Activated CD4-positive, alpha-beta memory T cell treated with anti-CD3 and anti-CD28 coated beads for 36 hours (primary cell): ENCODE data around the gene IGF2BP2. TPM values are rescaled to one million over a fixed set of nuclear protein-coding genes. Genes with fewer than 3 reads are reported as not detected.
"Not testable (repeated sequence)": the region's sequence is repeated elsewhere in the genome, so short reads cannot be mapped to it uniquely, and the experiment has no call there.

ENCODE experiments used
- CTCF ChIA-PET: fragments of 350-600 bp; sonication (Branson Sonifier 250); formaldehyde crosslinking; loops from one replicate; lab custom pipeline; 2021; ENCODE audit warnings: antibody characterized with exemption, inconsistent platforms; lab: Charles Lee
- POLR2A ChIA-PET: fragments of 350-600 bp; sonication (Branson Sonifier 250); formaldehyde crosslinking; loops from one replicate; lab custom pipeline; 2021; ENCODE audit warnings: antibody characterized with exemption; lab: Charles Lee
- DNase-seq: peaks from one replicate; pipeline ENCODE4 v3.0.0-alpha.2; 2020
- H3K27ac Mint-ChIP-seq: one replicate; pipeline ENCODE4 v1.8.0; 2021; ENCODE audit warnings: mixed read lengths
- H3K27me3 Mint-ChIP-seq: one replicate; pipeline ENCODE4 v1.8.0; 2021; ENCODE audit warnings: mixed read lengths
- H3K36me3 Mint-ChIP-seq: one replicate; pipeline ENCODE4 v1.8.0; 2021; ENCODE audit warnings: mixed read lengths
- H3K4me1 Mint-ChIP-seq: one replicate; pipeline ENCODE4 v1.8.0; 2021; ENCODE audit warnings: low read depth, mixed read lengths
- H3K4me3 Mint-ChIP-seq: one replicate; pipeline ENCODE4 v1.8.0; 2021; ENCODE audit warnings: mild to moderate bottlenecking, mixed read lengths
- H3K9me3 Mint-ChIP-seq: one replicate; pipeline ENCODE4 v1.8.0; 2021; ENCODE audit warnings: mixed read lengths
- intact Hi-C: fragments of 100-400 bp; cut with micrococcal nuclease; formaldehyde crosslinking; loops from one replicate; pipeline ENCODE4 v1.15.1; 2023
- total RNA-seq, 2 experiments: library from RNA; stranded (reverse); gene quantifications; one replicate each; pipeline ENCODE4 v1.2.3, GENCODE V29; 2021

Gene IGF2BP2
- total RNA-seq, 2 experiments from 2014 or later, result 0.29 to 0.55 TPM

GRCh38 chr3:185818267-185818875 lies 6.5 kb downstream of the IGF2BP2 start:
- no peaks in the 10 kb centered on the region for H3K9me3 Mint-ChIP-seq
- H3K4me1 Mint-ChIP-seq, result no peaks in the 10 kb centered on the region
- H3K4me3 Mint-ChIP-seq, result no peak overlapping the region
- H3K27ac Mint-ChIP-seq, result no peak overlapping the region
- H3K36me3 Mint-ChIP-seq, result no peaks in the 10 kb centered on the region
- DNase-seq, result no peak
- intact Hi-C loops, result no loop called here
- POLR2A ChIA-PET, result no interaction called here
- H3K27me3 Mint-ChIP-seq, result peaks cover 37% of the 10 kb centered on the region
- CTCF ChIA-PET, result no interaction called here

DNA sequence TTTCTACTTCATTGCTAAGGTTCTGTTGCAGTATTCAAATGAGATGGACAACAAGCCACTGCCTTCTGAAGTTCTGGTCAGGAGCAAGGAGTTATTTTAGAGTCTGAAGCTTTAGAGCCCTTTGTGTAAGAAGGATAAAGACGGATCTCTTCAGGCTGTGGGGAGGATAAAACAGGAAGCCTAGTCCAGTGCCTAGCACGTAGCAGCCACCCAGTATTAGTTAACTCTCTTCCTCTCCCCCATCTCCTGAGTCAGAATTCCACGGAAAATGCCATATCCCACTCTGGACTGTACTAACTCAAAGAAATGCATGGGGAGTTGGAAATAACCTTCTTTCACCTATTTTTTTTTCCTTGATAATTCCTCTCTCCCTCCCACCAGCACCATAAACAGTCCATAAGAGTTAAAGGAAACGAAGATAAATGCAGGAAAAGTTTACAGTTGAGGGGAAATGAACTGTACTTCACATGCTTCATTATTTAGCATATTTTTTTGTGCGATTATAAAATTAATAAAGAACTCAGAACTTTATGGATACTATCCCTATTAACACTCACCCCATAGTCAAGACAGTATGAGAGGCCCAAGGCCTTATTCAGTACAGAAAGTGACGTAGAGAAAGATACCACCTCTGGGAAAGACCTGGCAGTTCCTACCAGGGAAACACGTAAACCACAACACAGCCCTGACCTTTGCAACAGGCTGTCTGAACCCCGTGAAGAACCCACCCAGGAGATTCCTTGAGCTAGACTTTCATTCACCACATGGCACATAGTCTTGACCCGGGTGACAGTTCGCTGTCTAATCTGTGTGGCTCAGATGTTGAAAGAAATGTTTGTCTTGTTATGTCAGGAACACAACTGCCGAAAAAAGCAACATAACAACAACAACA lies 9.2 kb downstream of the IGF2BP2 start:
- H3K4me3 Mint-ChIP-seq, result no peak overlapping the region
- DNase-seq, result no peak
- POLR2A ChIA-PET, result no interaction called here
- H3K27me3 Mint-ChIP-seq, result peaks cover 17% of the 10 kb centered on the region
- H3K27ac Mint-ChIP-seq, result no peak overlapping the region
- H3K4me1 Mint-ChIP-seq, result no peaks in the 10 kb centered on the region
- intact Hi-C loops, result no loop called here
- H3K36me3 Mint-ChIP-seq, result no peaks in the 10 kb centered on the region
- CTCF ChIA-PET, result no interaction called here
- no peaks in the 10 kb centered on the region for H3K9me3 Mint-ChIP-seq

DNA sequence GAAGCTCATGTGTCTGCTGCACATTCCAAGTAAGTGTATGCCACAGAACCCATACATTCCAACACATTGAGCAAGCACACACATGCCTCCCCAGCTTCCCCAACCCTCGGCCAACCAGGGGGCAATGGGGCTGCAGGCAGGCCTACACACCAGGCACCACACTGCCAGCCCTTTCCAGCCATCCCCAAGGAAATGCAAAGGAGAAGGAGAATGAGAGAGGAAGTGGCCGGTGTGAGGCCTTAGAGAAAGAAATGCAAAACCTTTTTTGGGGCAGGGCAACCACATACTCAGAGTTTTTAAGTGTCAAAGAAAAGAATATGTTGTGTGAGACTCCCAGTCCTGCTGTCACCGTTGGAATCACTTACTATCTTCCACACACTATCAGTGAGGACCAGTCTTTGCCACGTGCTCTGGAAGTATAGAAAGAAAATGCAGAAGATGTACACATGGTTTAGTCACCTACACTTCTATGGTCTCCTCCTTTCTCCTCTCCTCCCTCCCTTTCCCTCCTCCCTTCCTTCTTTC lies 11.1 kb downstream of the IGF2BP2 start:
- ChIA-PET CTCF (interaction anchor here (1.0 kb wide), 1 partner anchor 9 kb away, joined by 3 read pairs; no protein-coding TSS in a partner anchor), POLR2A (no interaction called here)
- no peak overlapping the region for H3K27ac Mint-ChIP-seq
- H3K4me1 Mint-ChIP-seq, result no peaks in the 10 kb centered on the region
- H3K27me3 Mint-ChIP-seq, result peaks cover 11% of the 10 kb centered on the region
- H3K4me3 Mint-ChIP-seq, result no peak overlapping the region
- no peaks in the 10 kb centered on the region for H3K9me3 Mint-ChIP-seq
- no peak for DNase-seq
- H3K36me3 Mint-ChIP-seq, result no peaks in the 10 kb centered on the region
- intact Hi-C loops, result no loop called here

GRCh38 chr3:185813205-185813604 lies 11.6 kb downstream of the IGF2BP2 start:
- POLR2A ChIA-PET, result no interaction called here
- intact Hi-C loops, result no loop called here
- H3K4me3 Mint-ChIP-seq, result no peak overlapping the region
- H3K27ac Mint-ChIP-seq, result no peak overlapping the region
- no peaks in the 10 kb centered on the region for H3K36me3 Mint-ChIP-seq
- CTCF ChIA-PET, result no interaction called here
- peaks cover 8% of the 10 kb centered on the region for H3K27me3 Mint-ChIP-seq
- DNase-seq, result no peak
- H3K9me3 Mint-ChIP-seq, result no peaks in the 10 kb centered on the region
- no peaks in the 10 kb centered on the region for H3K4me1 Mint-ChIP-seq

GRCh38 chr3:185807445-185808068 lies 17.3 kb downstream of the IGF2BP2 start:
- peaks cover 3% of the 10 kb centered on the region for H3K27me3 Mint-ChIP-seq
- intact Hi-C loops, result no loop called here
- H3K27ac Mint-ChIP-seq, result no peak overlapping the region
- peak; percentile 20 for DNase-seq
- no peak overlapping the region for H3K4me3 Mint-ChIP-seq
- no peaks in the 10 kb centered on the region for H3K9me3 Mint-ChIP-seq
- no peaks in the 10 kb centered on the region for H3K4me1 Mint-ChIP-seq
- POLR2A ChIA-PET, result no interaction called here
- CTCF ChIA-PET, result interaction anchor here (0.7 to 1.1 kb wide), 2 partner anchors 15 to 42 kb away, joined by 3 to 5 read pairs; no protein-coding TSS in a partner anchor
- H3K36me3 Mint-ChIP-seq, result no peaks in the 10 kb centered on the region

DNA sequence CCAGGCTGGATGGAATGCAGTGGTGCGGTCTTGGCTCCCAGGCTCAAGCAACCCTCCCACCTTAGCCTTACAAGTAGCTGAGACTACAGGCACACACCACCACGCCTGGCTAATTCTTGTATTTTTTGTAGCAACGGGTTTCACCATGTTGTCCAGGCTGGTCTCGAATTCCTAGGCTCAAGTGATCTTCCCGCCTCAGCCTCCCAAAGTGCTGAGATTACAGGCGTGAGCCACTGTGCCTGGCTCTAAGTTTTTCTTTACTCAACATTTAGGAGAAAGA lies 26.1 kb downstream of the IGF2BP2 start:
- intact Hi-C loops, POLR2A ChIA-PET, H3K27ac Mint-ChIP-seq, H3K36me3 Mint-ChIP-seq, CTCF ChIA-PET, DNase-seq, H3K4me1 Mint-ChIP-seq, H3K4me3 Mint-ChIP-seq, H3K9me3 Mint-ChIP-seq: not testable (repeated sequence)
- peaks cover 14% of the 10 kb centered on the region for H3K27me3 Mint-ChIP-seq

GRCh38 chr3:185797993-185798830 lies 26.6 kb downstream of the IGF2BP2 start:
- peaks cover 2% of the 10 kb centered on the region for H3K9me3 Mint-ChIP-seq
- H3K27me3 Mint-ChIP-seq, result peaks cover 14% of the 10 kb centered on the region
- no peak for DNase-seq
- POLR2A ChIA-PET, result no interaction called here
- peaks cover 3% of the 10 kb centered on the region for H3K4me1 Mint-ChIP-seq
- no peak overlapping the region for H3K27ac Mint-ChIP-seq
- H3K4me3 Mint-ChIP-seq, result no peak overlapping the region
- intact Hi-C loops, result no loop called here
- CTCF ChIA-PET, result no interaction called here
- H3K36me3 Mint-ChIP-seq, result no peaks in the 10 kb centered on the region

- POLR2A ChIA-PET, result no interaction called here
- intact Hi-C loops, result no loop called here
- H3K9me3 Mint-ChIP-seq, result peaks cover 2% of the 10 kb centered on the region
- H3K27me3 Mint-ChIP-seq, result peaks cover 14% of the 10 kb centered on the region
- no peak overlapping the region for H3K27ac Mint-ChIP-seq
- DNase-seq, result no peak
- no peaks in the 10 kb centered on the region for H3K36me3 Mint-ChIP-seq
- CTCF ChIA-PET, result no interaction called here
- peaks cover 3% of the 10 kb centered on the region for H3K4me1 Mint-ChIP-seq
- H3K4me3 Mint-ChIP-seq, result no peak overlapping the region
Observed at GRCh38 chr3:185797108-185797881, 27.5 kb downstream of the IGF2BP2 start.

DNA sequence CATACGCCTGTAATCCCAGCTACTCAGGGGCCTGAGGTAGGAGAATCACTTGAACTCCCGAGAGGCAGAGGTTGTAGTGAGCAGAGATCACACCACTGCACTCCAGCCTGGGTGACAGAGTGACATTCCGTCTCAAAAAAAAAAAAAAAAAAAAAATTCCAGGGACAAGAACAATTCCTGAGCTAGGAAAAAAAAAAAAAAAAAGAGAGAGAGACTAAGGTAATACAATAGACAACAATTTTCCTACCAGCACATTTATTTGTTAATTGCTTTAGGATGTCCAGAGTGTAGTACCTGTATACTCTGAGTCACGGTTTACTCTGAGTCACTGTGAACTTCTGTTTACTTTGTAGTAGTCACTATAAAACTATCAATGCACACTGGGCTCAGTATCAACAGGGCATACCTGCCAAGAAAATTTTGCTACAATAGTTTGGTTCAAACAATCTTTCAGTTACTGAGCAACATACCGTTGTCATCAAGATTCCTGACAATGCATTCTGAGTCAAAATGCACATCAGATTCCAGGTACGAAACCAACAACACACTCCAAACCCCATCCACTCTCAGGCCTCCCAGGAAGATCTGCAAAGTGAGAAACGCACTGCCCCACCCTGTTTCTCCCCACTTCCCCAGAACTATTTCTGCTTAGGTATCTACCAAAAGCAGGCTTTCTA lies 28.3 kb downstream of the IGF2BP2 start:
- Mint-ChIP-seq H3K4me1 (peaks cover 3% of the 10 kb centered on the region), H3K27me3 (peaks cover 16% of the 10 kb centered on the region), H3K27ac (no peak overlapping the region), H3K4me3 (no peak overlapping the region), H3K36me3 (no peaks in the 10 kb centered on the region), H3K9me3 (peaks cover 2% of the 10 kb centered on the region)
- ChIA-PET POLR2A (no interaction called here), CTCF (no interaction called here)
- intact Hi-C loops, result no loop called here
- no peak for DNase-seq

GRCh38 chr3:185793381-185793780 lies 31.5 kb downstream of the IGF2BP2 start:
- intact Hi-C loops, result no loop called here
- Mint-ChIP-seq H3K9me3 (no peaks in the 10 kb centered on the region), H3K36me3 (no peaks in the 10 kb centered on the region), H3K4me1 (peaks cover 3% of the 10 kb centered on the region), H3K27ac (no peak overlapping the region), H3K27me3 (peaks cover 14% of the 10 kb centered on the region), H3K4me3 (no peak overlapping the region)
- POLR2A ChIA-PET, result no interaction called here
- no peak for DNase-seq
- CTCF ChIA-PET, result no interaction called here

DNA sequence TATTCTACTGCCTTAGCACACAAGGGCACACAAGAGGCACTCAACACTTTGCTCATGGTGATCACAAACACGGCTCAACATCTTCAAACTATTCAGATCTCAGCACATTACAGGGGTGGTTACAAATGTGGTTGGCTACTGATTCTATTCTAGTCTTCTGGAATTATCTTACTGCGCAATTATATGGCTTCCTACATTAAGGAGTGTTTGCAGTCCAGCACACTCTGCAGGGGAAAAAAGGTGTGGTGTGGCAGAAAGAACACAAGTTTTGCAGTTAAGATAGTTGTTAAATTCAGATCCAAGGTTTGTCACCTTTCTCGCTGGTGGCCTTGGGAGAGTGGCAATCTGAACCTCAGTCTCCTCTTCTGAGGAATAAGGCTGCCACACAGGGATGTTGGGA lies 31.9 kb downstream of the IGF2BP2 start:
- no peak overlapping the region for H3K4me3 Mint-ChIP-seq
- H3K27me3 Mint-ChIP-seq, result peaks cover 13% of the 10 kb centered on the region
- H3K9me3 Mint-ChIP-seq, result no peaks in the 10 kb centered on the region
- ChIA-PET CTCF (no interaction called here), POLR2A (no interaction called here)
- no peak for DNase-seq
- intact Hi-C loops, result no loop called here
- peaks cover 3% of the 10 kb centered on the region for H3K4me1 Mint-ChIP-seq
- H3K27ac Mint-ChIP-seq, result no peak overlapping the region
- no peaks in the 10 kb centered on the region for H3K36me3 Mint-ChIP-seq
